Activated naive CD4-positive, alpha-beta T cell treated with anti-CD3 and anti-CD28 coated beads, Interleukin-2, amount 50 U/mL, for 24 hours (primary cell): ENCODE results near the gene PPP2R5C.
"Not testable (repeated sequence)": the region's sequence is repeated elsewhere in the genome, so short reads cannot be mapped to it uniquely, and the experiment has no call there.

Experiments used
- H3K27ac Mint-ChIP-seq: one replicate; pipeline ENCODE4 v1.8.0; 2021; ENCODE audit warnings: mild to moderate bottlenecking, mixed read lengths
- H3K27me3 Mint-ChIP-seq: one replicate; pipeline ENCODE4 v1.8.0; 2021; ENCODE audit warnings: mixed read lengths
- H3K36me3 Mint-ChIP-seq: one replicate; pipeline ENCODE4 v1.8.0; 2021; ENCODE audit warnings: mixed read lengths
- H3K4me1 Mint-ChIP-seq: one replicate; pipeline ENCODE4 v1.8.0; 2021; ENCODE audit warnings: mixed read lengths
- H3K4me3 Mint-ChIP-seq: one replicate; pipeline ENCODE4 v1.8.0; 2021; ENCODE audit warnings: mild to moderate bottlenecking, mixed read lengths
- H3K9me3 Mint-ChIP-seq: one replicate; pipeline ENCODE4 v1.8.0; 2021; ENCODE audit warnings: mixed read lengths

The PPP2R5C gene

GRCh38 chr14:101735453-101735852 is 26.1 kb upstream of the PPP2R5C start:
- H3K36me3 Mint-ChIP-seq = no peaks in the 10 kb centered on the region
- no peak overlapping the region for H3K27ac Mint-ChIP-seq
- H3K9me3 Mint-ChIP-seq = no peaks in the 10 kb centered on the region
- no peak overlapping the region for H3K4me3 Mint-ChIP-seq
- peaks cover 44% of the 10 kb centered on the region for H3K4me1 Mint-ChIP-seq
- no peaks in the 10 kb centered on the region for H3K27me3 Mint-ChIP-seq

GRCh38 chr14:101736071-101736470 is 25.4 kb upstream of the PPP2R5C start:
- no peaks in the 10 kb centered on the region for H3K36me3 Mint-ChIP-seq

GRCh38 chr14:101736585-101736984 is 24.9 kb upstream of the PPP2R5C start:
- Mint-ChIP-seq H3K36me3 (peaks cover 3% of the 10 kb centered on the region), H3K27me3 (no peaks in the 10 kb centered on the region), H3K27ac (no peak overlapping the region), H3K4me3 (no peak overlapping the region), H3K4me1 (peaks cover 32% of the 10 kb centered on the region), H3K9me3 (peaks cover 2% of the 10 kb centered on the region)

More at GRCh38 chr14:101736071-101736470, 25.4 kb upstream of the PPP2R5C start:
- H3K4me3 Mint-ChIP-seq = no peak overlapping the region
- H3K27ac Mint-ChIP-seq = no peak overlapping the region
- peaks cover 37% of the 10 kb centered on the region for H3K4me1 Mint-ChIP-seq
- H3K27me3 Mint-ChIP-seq = no peaks in the 10 kb centered on the region
- no peaks in the 10 kb centered on the region for H3K9me3 Mint-ChIP-seq

GRCh38 chr14:101737414-101738339 is 23.8 kb upstream of the PPP2R5C start:
- Mint-ChIP-seq H3K4me1 (peaks cover 21% of the 10 kb centered on the region), H3K9me3 (peaks cover 5% of the 10 kb centered on the region), H3K27ac (no peak overlapping the region), H3K4me3 (no peak overlapping the region), H3K36me3 (peaks cover 5% of the 10 kb centered on the region), H3K27me3 (no peaks in the 10 kb centered on the region)

GRCh38 chr14:101738703-101739320 is 22.7 kb upstream of the PPP2R5C start:
- Mint-ChIP-seq H3K27me3 (no peaks in the 10 kb centered on the region), H3K27ac (no peak overlapping the region), H3K9me3 (peaks cover 5% of the 10 kb centered on the region), H3K4me3 (no peak overlapping the region), H3K36me3 (peaks cover 5% of the 10 kb centered on the region), H3K4me1 (peaks cover 18% of the 10 kb centered on the region)

GRCh38 chr14:101739446-101740141 is 21.9 kb upstream of the PPP2R5C start:
- Mint-ChIP-seq H3K9me3 (peaks cover 5% of the 10 kb centered on the region), H3K27me3 (no peaks in the 10 kb centered on the region)

GRCh38 chr14:101740981-101741380 is 20.5 kb upstream of the PPP2R5C start:
- peaks cover 5% of the 10 kb centered on the region for H3K36me3 Mint-ChIP-seq
- H3K4me1 Mint-ChIP-seq = peaks cover 10% of the 10 kb centered on the region
- no peak overlapping the region for H3K27ac Mint-ChIP-seq
- H3K4me3 Mint-ChIP-seq = no peak overlapping the region
- H3K27me3 Mint-ChIP-seq = no peaks in the 10 kb centered on the region
- peaks cover 5% of the 10 kb centered on the region for H3K9me3 Mint-ChIP-seq

More at GRCh38 chr14:101739446-101740141, 21.9 kb upstream of the PPP2R5C start:
- no peak overlapping the region for H3K4me3 Mint-ChIP-seq
- peaks cover 5% of the 10 kb centered on the region for H3K36me3 Mint-ChIP-seq
- no peak overlapping the region for H3K27ac Mint-ChIP-seq
- peaks cover 11% of the 10 kb centered on the region for H3K4me1 Mint-ChIP-seq

- Mint-ChIP-seq H3K9me3 (peaks cover 5% of the 10 kb centered on the region), H3K4me3 (no peak overlapping the region), H3K27ac (no peak overlapping the region), H3K36me3 (peaks cover 5% of the 10 kb centered on the region), H3K4me1 (no peaks in the 10 kb centered on the region), H3K27me3 (no peaks in the 10 kb centered on the region)
Observed at GRCh38 chr14:101743701-101744100, 17.8 kb upstream of the PPP2R5C start.

- not testable (repeated sequence) for H3K4me1 Mint-ChIP-seq, H3K36me3 Mint-ChIP-seq, H3K27me3 Mint-ChIP-seq, H3K9me3 Mint-ChIP-seq, H3K4me3 Mint-ChIP-seq, H3K27ac Mint-ChIP-seq
Observed at GRCh38 chr14:101744382-101744781, 17.1 kb upstream of the PPP2R5C start.

- H3K27me3 Mint-ChIP-seq, H3K4me1 Mint-ChIP-seq, H3K27ac Mint-ChIP-seq, H3K9me3 Mint-ChIP-seq, H3K36me3 Mint-ChIP-seq, H3K4me3 Mint-ChIP-seq: not testable (repeated sequence)
Observed at GRCh38 chr14:101749756-101750155, 11.8 kb upstream of the PPP2R5C start.

- Mint-ChIP-seq H3K27ac (no peak overlapping the region), H3K36me3 (peaks cover 4% of the 10 kb centered on the region), H3K4me1 (peaks cover 12% of the 10 kb centered on the region), H3K27me3 (peaks cover 1% of the 10 kb centered on the region), H3K4me3 (no peak overlapping the region), H3K9me3 (no peaks in the 10 kb centered on the region)
Observed at GRCh38 chr14:101754893-101755292, 6.6 kb upstream of the PPP2R5C start.

GRCh38 chr14:101755591-101756324 is 5.8 kb upstream of the PPP2R5C start:
- H3K4me1 Mint-ChIP-seq = peaks cover 15% of the 10 kb centered on the region
- peaks cover 1% of the 10 kb centered on the region for H3K27me3 Mint-ChIP-seq
- H3K36me3 Mint-ChIP-seq = peaks cover 4% of the 10 kb centered on the region
- no peak overlapping the region for H3K27ac Mint-ChIP-seq
- H3K9me3 Mint-ChIP-seq = no peaks in the 10 kb centered on the region
- no peak overlapping the region for H3K4me3 Mint-ChIP-seq

- Mint-ChIP-seq H3K4me1 (peaks cover 15% of the 10 kb centered on the region), H3K4me3 (no peak overlapping the region), H3K27me3 (peaks cover 1% of the 10 kb centered on the region), H3K9me3 (no peaks in the 10 kb centered on the region), H3K36me3 (peaks cover 4% of the 10 kb centered on the region), H3K27ac (no peak overlapping the region)
Observed at GRCh38 chr14:101757064-101757838, 4.3 kb upstream of the PPP2R5C start.

GRCh38 chr14:101757839-101758211 is 3.7 kb upstream of the PPP2R5C start:
- Mint-ChIP-seq H3K36me3 (peaks cover 4% of the 10 kb centered on the region), H3K27me3 (peaks cover 1% of the 10 kb centered on the region), H3K27ac (peak overlapping the region; percentile 66), H3K9me3 (no peaks in the 10 kb centered on the region), H3K4me3 (no peak overlapping the region), H3K4me1 (peaks cover 19% of the 10 kb centered on the region)
